GM19468 (cell line): ENCODE data around the gene CD151.

Source experiments
- ATAC-seq: cut with Tn5 transposase; IDR thresholded peaks from one replicate; pipeline ENCODE4 v1.9.1; 2021; ENCODE audit warnings: mild to moderate bottlenecking, moderate library complexity, moderate number of reproducible peaks; ENCODE audit not compliant: unreplicated experiment; ENCODE audit errors: extremely low read depth

Gene CD151

DNA sequence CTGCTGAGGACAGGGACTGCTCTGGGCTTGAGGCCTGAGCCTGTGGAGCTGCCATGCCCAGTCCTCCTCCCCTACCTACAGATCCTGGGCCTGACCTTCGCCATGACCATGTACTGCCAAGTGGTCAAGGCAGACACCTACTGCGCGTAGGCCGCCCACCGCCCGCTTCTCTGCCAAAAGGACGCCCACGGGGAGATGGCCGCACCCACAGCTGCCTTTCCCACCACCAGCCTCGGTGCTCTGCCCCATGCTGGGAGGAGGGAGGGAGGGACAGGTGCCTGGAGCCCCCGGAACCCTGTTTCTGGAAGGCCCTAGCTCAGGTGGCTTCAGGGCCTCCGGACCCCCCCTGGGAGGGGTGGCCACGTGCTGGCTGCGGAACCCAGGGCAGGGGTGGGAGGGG, 33.7 kb downstream of the CD151 start:
- no peak for ATAC-seq

DNA sequence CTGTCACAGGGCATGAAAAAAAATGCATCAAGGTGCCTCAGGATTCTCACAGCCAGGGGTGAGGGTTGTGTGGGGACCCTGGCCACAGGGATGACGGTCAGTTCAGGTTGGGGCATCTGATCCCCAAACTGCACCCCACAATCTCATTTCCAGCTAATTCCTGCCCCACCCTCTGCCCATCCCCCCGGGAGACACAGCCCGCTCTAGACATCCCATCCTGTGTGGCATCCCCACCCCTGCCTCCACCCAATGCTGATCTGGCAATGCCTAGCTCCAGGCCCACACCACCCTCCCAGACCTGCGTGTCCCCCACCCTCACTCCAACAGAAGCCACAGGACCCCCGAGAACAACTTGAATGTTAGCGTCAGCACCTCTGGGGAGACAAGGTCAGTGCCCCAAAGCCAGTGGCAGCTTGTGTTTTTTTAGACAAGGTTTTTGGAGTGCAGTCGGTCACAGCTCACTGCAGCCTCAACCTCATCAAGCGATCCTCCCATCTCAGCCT, 35.2 kb downstream of the CD151 start:
- no peak for ATAC-seq

GRCh38 chr11:868394-868793, 35.6 kb downstream of the CD151 start:
- ATAC-seq = no peak

- no peak for ATAC-seq
These were observed 36.0 kb downstream of the CD151 start for GRCh38 chr11:868802-869201.

DNA sequence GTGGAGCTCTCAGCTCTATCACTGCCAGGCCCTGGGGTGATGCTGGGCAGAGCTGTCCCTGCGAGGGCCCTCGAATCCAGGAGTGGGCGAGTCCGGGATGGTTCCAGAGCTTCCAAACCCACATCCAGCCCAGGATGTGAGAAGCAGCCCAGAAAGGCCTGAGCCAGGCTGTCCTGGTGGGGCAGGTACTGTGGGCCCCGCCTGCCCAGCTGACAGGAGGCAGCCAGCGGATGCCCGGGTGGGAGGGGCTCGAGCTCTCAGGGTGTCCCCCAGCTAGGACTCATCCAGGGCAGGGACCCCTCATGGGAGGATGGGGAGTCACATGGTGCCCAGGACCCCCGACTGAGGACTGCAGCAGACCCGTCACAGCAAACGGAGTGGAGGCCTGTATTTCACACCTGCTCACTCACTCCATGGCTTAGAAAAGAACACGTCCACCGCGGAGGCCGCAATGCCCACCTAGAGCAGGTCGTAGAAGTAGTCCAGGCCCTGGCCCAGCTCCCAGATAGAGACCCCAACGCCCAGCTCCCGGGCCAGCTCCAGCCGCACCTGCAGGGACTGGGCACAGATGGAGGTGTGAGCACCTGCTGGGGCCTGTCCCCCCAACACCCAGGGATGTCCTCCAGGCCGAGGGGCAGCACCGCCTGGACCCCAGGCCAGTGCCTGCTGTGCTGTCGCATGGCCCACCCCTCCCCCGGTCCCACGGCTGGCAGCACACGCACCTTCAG, 36.8 kb downstream of the CD151 start:
- no peak for ATAC-seq

GRCh38 chr11:870127-870413, 37.3 kb downstream of the CD151 start:
- no peak for ATAC-seq

DNA sequence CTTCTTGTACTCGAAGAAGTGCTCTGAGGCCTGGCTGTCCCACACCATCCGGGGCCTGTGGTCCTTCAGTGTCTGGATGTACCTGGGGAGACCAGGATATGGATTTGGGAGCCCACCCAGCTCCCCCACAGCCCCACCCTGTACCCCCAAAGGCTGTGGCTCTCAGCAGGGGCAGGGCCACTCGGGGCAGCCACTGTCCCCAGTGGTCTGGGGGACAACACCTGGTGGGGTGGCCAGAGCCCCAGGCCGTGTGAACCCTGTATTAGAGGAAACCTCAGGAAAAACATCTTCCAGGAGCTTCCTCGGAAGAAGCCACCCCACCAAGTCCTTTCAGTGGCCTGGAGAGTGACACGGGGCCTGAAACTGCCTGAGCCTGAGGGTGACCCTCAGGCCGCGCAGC, 37.7 kb downstream of the CD151 start:
- no peak for ATAC-seq

GRCh38 chr11:871472-871871, 38.7 kb downstream of the CD151 start:
- no peak for ATAC-seq

DNA sequence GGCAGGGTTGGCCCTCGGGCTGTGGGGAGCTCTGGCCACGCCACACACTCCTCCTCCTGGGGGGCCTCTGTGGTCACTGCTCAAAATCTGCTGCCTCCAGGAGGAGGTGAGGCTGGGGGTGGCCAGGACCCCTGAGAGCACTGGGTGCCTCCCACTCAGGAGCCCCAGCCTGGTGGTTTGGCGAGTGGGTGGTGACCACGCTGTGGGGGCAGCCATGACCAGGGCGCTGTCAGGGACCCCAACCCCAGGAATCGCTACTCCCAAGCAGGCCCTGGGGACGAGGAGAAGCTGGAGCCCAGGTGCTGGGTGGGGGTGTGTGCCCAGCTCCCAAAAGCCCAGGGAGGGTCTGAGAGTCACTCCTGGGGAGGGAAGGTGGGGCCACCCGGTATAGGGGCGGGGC, 40.0 kb downstream of the CD151 start:
- no peak for ATAC-seq

- no peak for ATAC-seq
These were observed 41.0 kb downstream of the CD151 start for GRCh38 chr11:873706-874105.

GRCh38 chr11:875203-875602, 42.5 kb downstream of the CD151 start:
- no peak for ATAC-seq

DNA sequence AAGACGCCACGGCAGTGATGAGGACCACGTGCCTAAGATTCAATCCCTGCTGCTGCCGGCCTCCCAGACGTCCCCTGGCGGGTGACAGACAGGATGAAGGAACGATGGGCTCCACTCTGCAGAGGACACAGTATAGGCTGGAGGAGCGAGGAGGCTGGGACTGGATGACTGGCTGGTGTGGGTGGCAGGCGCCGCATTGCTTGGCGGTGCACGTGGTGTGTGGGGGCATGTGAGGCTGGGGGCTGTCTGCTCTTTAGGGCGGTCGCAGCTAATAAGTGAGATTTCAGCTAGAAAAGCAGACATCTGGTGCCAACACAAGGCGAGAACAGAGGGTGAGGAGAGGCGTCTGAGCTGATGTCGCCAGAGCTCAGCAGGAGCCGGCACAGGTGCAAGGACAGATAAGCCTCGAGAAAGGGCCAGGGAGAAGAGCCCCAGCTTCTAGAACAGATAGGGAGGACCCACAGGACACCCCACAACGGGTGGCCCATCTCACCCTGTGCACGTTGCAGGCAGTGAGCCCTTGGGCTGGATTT, 43.1 kb downstream of the CD151 start:
- ATAC-seq = no peak

GRCh38 chr11:876545-876944, 43.8 kb downstream of the CD151 start:
- ATAC-seq = no peak

DNA sequence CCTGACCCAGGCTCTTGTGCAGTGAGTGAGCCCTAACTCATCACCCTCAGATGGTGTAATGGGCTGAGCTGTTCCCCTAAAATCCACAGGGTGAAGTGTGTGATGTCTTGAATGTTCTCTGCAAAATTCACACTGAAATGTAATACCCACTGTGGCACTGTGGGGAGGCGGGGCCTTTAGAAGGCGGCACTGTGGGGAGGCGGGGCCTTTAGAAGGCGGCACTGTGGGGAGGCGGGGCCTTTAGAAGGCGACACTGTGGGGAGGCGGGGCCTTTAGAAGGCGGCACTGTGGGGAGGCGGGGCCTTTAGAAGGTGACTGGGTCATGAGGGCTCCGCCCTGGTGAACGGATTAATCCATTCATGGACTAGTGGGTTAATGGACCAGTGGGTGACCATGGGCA, 44.8 kb downstream of the CD151 start:
- ATAC-seq = no peak

GRCh38 chr11:880447-880846, 47.7 kb downstream of the CD151 start:
- no peak for ATAC-seq

DNA sequence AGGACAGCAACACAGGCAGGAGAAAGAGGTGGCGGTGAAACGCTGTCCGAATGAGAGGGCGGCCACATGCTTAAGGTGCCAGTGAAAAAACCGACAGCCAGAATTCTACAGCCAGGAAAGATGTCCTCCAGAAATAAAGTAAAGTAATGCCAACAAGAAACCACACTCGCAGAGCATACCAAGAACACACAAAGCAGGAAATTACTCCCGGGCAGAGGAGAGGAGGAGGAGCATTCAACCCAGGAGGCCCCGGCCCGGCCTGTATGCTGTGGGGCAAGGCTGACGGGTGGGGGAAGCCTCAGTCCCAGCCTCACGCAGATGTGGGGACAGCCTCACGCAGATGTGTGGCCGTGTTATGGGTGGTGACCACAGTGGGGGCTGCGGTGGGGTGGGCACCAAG, 49.8 kb downstream of the CD151 start:
- no peak for ATAC-seq

DNA sequence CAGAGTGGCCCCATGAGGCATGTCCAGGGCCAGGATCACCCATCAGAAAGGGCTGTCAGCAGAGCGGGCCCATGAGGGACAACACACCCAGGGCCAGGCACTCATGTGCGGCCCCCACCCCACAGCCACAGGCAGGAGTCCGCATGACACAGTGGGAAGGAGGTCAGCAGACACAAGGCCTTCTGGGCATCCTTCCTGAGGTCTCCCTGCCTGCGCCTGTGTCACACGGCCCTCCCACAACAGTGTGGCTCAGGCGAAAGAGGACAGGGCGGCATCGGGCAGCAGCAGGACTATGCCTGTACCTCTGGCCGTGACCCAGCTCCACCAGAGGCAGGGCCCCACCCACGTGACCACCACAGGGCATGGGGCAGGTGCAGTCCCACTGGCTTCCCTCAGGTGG, 50.8 kb downstream of the CD151 start:
- no peak for ATAC-seq

GRCh38 chr11:884578-885070, 51.9 kb downstream of the CD151 start:
- no peak for ATAC-seq

- ATAC-seq = no peak
These were observed 53.8 kb downstream of the CD151 start for GRCh38 chr11:886568-886967.

DNA sequence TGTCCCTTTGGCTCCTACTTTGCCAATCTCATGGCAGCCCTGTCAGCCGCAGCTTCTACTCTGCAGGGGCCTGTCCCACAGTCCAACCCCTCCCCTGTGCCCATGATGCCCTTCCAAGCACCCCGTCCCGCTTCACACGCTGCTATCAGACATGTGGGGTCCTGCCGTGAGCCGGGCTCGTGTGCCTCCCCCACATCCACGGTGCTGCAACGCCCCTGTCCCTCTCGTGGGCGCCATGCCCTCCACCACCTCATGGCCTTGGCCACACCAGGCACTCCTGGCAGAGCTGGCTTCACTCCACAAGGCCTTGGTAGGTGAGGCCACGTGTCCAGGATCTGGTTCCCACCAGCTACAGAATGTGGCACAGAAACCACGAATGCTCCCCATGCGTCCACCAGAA, 54.8 kb downstream of the CD151 start:
- ATAC-seq = no peak
